GM18951 (cell line): ENCODE data around the gene ABCC4.

Source experiments
- POLR2A ChIP-seq: IDR thresholded peaks from 4 replicates; pipeline ENCODE4 v1.6.1; 2011; ENCODE audit warnings: mild to moderate bottlenecking; ENCODE audit not compliant: insufficient read length, insufficient read depth; ENCODE audit errors: extremely low read depth
- in situ Hi-C: fragments of 300-500 bp; cut with MboI; formaldehyde crosslinking; loops from one replicate; pipeline ENCODE4 v1.12.0; 2022; ENCODE audit warnings: low sequenced_read_pairs, mixed read lengths, inconsistent platforms; ENCODE audit not compliant: unreplicated experiment

The ABCC4 gene

GRCh38 chr13:95155093-95155492 lies 146.2 kb downstream of the ABCC4 start:
- in situ Hi-C loops: no loop called here
- TF ChIP-seq POLR2A: no peak

- in situ Hi-C loops: no loop called here
- no peak for TF ChIP-seq POLR2A
Measured at GRCh38 chr13:95154413-95154886, 146.8 kb downstream of the ABCC4 start.

- TF ChIP-seq POLR2A: no peak
- in situ Hi-C loops: no loop called here
Measured at GRCh38 chr13:95153647-95154412, 147.4 kb downstream of the ABCC4 start.

- in situ Hi-C loops: no loop called here
- no peak for TF ChIP-seq POLR2A
Measured at GRCh38 chr13:95151942-95152587, 149.2 kb downstream of the ABCC4 start.

GRCh38 chr13:95150555-95150954 lies 150.7 kb downstream of the ABCC4 start:
- TF ChIP-seq POLR2A: no peak
- in situ Hi-C loops: no loop called here

GRCh38 chr13:95146486-95146885 lies 154.8 kb downstream of the ABCC4 start:
- in situ Hi-C loops: no loop called here
- no peak for TF ChIP-seq POLR2A

GRCh38 chr13:95145587-95145986 lies 155.7 kb downstream of the ABCC4 start:
- TF ChIP-seq POLR2A: no peak
- in situ Hi-C loops: no loop called here

- in situ Hi-C loops: no loop called here
- no peak for TF ChIP-seq POLR2A
Measured at GRCh38 chr13:95140502-95140901, 160.7 kb downstream of the ABCC4 start.

- no peak for TF ChIP-seq POLR2A
Measured at GRCh38 chr13:95138876-95139585, 162.2 kb downstream of the ABCC4 start.

DNA sequence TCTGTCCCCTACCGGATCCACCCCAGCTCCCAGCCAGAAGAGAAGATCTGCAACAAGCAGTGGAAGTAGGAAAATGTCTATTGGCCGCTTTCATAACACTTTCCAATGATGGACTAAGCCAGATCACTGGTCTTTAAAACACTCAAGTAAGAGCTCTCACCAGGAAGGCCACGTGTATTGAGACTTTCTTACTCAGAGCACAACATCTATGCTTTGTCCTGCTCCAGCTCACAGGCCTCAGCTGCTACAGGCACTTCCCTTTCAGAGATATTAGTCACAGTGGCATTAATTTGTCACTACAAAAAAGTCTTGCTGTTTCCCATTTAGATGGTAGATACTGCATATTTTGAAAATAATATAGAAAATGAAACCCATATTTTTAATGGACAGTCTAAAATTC lies 164.2 kb downstream of the ABCC4 start:
- in situ Hi-C loops: no loop called here

More at GRCh38 chr13:95138876-95139585, 162.2 kb downstream of the ABCC4 start:
- in situ Hi-C loops: no loop called here

GRCh38 chr13:95136638-95137037 lies 164.6 kb downstream of the ABCC4 start:
- TF ChIP-seq POLR2A: no peak
- in situ Hi-C loops: no loop called here

More for the DNA sequence above, 164.2 kb downstream of the ABCC4 start:
- no peak for TF ChIP-seq POLR2A

DNA sequence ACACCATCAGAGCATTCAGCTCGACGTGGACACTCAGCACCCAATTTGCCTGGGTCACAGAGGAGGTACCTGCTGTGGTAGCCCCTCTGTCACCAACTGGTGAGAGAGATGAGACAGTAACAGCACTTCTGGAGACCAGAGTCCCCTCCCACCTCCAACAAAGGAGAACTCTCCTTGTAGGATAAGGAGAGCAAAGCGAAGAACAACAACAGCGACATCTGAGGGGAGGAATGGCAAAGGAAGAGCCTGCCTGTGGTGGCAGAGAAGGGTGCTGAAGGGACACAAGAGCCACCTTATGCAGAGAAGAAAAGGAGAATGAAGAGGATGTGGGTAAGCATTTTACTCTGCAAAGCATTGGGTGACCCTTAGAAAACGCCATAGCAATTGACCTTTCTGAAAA lies 167.8 kb downstream of the ABCC4 start:
- in situ Hi-C loops: no loop called here
- TF ChIP-seq POLR2A: no peak

DNA sequence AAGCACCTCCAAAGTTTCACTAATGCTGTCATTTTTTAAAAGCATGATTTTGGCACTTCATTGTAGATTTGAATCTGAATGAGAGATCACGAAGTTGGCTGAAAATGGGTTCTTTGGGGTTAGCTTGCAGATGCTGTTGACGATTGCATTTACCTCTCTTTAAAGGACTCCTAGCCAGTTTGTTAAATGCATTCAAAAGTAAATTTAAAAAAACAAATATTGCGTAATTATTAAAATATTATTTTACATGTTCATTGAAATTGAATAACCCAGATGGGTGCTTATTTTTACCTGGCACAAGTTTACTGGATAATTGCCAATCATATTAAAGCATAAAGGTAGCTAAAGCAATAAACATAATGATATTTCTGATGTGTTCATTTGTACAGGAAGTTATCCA lies 172.2 kb downstream of the ABCC4 start:
- in situ Hi-C loops: no loop called here
- TF ChIP-seq POLR2A: no peak

DNA sequence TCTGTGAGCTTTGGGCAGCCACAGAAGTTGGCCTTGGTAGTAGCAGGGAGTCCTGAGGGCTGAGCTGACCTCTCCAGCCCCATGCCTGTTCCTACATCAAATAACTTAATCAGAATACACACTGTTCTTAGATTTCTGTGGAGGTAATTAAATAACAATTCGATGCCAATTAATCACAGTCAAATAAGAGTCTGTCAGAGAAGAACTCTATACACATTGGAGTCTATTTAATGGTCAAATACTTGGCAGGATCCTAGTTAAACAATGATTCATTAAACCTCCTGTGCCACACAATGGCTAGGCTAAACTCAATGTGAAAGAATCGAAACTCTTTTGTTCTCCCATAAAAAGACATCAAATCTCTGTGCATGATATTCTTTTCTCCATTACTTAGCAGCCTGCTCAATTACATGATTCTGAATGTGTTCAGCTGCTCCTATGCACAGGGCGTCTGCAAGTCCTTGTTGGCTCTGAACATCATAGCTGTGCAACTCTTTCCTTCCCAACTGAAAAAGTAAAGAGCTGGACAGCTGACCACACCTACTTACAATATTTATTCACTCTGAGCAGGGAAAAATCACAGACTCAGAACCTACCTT lies 173.1 kb downstream of the ABCC4 start:
- in situ Hi-C loops: no loop called here
- no peak for TF ChIP-seq POLR2A

GRCh38 chr13:95124959-95125358 lies 176.3 kb downstream of the ABCC4 start:
- in situ Hi-C loops: no loop called here
- TF ChIP-seq POLR2A: no peak
